Lower leg skin (tissue), 3 donors: Measurements from ENCODE around the gene RNASE8.

Source experiments
- POLR2A ChIP-seq, 2 donors: fragments of 450-650 bp; IDR thresholded peaks; one replicate each; pipeline ENCODE4 v1.6.1; 2016 to 2017; ENCODE audit warnings: antibody characterized with exemption in 2 of 2, mild to moderate bottlenecking in 1 of 2, moderate library complexity in 1 of 2
- TF ChIP-seq, protein P1 (sequence below), 3 donors: fragments of 450-650 bp; IDR thresholded peaks; one replicate each; pipeline ENCODE4 v1.5.1; 2016; ENCODE audit warnings: antibody characterized with exemption in 3 of 3, mild to moderate bottlenecking in 3 of 3, moderate library complexity in 2 of 3

DNA sequence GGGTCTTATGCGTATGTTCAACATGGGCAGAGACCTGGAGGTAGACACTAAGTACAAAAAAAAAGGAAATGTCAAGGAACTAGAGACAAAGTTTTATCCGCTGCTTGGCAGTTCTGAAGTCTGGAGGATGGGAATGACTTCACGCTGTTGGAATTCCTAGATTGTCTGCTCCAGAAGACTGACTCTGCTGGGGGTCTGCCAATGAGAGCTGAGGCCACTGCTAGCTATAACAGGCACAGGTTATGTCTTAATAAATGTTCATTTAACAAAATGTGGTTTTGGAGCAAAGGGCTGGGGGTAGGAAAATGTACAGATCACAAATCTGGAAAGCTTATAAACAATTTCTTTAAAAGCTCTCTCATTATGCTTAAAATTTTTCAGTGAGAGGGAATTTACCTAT lies 5.9 kb downstream of the RNASE8 start:
- no peak for TF ChIP-seq POLR2A (IDR thresholded peaks at IDR 0.05)
- TF ChIP-seq, protein P1, sequence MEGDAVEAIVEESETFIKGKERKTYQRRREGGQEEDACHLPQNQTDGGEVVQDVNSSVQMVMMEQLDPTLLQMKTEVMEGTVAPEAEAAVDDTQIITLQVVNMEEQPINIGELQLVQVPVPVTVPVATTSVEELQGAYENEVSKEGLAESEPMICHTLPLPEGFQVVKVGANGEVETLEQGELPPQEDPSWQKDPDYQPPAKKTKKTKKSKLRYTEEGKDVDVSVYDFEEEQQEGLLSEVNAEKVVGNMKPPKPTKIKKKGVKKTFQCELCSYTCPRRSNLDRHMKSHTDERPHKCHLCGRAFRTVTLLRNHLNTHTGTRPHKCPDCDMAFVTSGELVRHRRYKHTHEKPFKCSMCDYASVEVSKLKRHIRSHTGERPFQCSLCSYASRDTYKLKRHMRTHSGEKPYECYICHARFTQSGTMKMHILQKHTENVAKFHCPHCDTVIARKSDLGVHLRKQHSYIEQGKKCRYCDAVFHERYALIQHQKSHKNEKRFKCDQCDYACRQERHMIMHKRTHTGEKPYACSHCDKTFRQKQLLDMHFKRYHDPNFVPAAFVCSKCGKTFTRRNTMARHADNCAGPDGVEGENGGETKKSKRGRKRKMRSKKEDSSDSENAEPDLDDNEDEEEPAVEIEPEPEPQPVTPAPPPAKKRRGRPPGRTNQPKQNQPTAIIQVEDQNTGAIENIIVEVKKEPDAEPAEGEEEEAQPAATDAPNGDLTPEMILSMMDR (IDR thresholded peaks at IDR 0.05), result no peak
